Forelimb muscle (tissue), 1 donor: Measurements from ENCODE around the gene FAM13A. TPM values are rescaled to one million over a fixed set of nuclear protein-coding genes. Genes with fewer than 3 reads are reported as not detected.

Experiments
- DNase-seq: peaks from one replicate; pipeline ENCODE4 v3.0.0-alpha.2; 2013; ENCODE audit warnings: low read depth
- polyA plus RNA-seq: library from polyadenylated mRNA; unstranded; fragments of 120-200 nt; gene quantifications from one replicate; pipeline ENCODE4 v1.2.1, GENCODE V29; 2013; ENCODE audit not compliant: insufficient read length

FAM13A gene
- polyA plus RNA-seq, 1 donor: 36.0 TPM

DNA sequence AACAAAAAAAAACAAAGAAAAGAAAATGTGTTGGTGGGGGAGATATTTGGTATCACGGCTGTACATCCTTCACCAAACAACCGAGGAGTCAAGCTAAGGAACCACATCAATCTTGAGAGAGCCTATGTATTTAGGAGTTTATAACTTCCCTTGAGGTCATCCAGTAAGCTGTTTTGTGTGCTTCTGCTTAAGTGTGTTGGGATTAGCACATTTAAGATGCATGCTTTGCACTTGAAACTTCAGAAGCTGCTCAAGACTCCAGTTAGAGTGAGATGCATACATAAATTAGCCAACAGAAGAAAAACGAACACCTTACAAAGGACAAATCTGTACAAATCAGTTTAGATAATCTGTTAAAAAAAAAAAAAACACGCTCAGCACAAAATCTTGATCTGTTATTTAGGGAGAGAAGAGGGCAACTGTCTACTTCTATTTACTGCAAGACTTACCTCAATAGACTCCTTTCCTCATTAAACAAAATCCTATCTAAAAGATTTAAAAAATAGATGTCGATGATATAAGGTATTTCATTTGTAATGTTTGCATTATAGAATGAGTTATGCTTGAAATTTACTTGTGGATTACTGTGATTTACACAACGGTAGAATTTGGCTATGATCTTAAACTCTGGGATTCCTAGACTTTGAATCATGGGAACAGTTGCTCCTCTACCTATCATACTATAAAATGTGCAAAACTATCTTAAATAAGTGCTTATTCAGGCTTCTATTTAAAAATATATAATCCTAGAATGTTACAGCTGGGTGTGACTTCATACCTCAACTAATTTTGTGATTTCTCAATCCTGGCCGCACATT, 305.5 kb downstream of the FAM13A start:
- DNase-seq: no peak

DNA sequence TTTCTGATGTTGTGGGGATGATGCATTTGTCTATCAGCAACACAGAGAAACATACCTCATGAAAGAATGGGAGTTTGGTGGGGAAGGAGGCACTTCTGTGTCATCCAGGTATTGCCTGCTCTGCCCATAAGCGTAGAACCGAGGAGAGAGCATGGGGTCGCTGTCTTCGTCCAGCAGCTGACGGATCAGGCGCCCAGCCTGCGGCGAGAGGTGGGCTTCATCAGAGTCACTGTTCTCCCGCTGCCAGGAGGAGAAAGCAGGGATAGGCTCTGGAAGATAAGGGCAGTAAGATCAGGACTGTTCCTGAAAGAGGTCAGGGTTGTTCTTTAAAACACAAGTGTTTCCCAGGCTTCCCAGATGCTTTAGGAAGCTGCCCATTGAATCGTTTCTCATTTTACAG, 306.6 kb downstream of the FAM13A start:
- no peak for DNase-seq

DNA sequence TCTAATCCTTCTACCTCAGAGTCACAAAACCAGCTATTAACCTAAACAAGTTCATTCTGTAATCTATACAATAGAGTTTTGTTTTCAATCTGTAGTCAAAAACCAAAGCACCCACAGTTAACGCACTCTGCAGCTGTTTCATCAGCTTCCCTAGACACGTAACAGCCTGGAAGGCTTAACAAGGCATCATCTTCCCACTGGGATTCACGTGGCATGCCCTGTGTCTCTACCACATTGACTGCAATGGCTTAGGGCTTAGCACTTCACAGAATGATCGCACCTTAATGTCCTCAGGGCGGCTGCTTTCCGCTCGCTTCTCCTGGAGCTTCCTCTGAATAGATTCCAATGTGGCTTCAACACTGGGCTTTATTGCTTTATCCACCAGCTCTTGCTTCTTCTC, 309.6 kb downstream of the FAM13A start:
- no peak for DNase-seq

DNA sequence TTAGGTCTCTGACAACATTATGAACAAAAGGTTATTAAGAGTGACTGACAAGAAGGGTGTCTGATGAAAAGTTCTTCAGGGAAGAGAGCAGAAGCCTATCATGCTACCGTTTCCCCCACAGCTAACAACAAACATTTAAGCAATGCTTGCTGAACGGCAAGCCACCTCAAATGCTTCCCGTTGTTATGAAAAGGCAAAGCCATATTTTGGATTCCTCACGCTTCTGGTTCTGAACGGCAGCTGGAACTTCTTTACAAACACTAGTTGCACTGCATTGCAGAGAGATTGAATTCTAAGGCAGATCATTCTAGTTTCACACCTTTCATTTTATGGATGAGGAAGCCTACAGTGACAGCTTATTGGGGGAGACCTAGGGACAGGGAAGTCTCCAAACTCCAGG, 310.8 kb downstream of the FAM13A start:
- no peak for DNase-seq

DNA sequence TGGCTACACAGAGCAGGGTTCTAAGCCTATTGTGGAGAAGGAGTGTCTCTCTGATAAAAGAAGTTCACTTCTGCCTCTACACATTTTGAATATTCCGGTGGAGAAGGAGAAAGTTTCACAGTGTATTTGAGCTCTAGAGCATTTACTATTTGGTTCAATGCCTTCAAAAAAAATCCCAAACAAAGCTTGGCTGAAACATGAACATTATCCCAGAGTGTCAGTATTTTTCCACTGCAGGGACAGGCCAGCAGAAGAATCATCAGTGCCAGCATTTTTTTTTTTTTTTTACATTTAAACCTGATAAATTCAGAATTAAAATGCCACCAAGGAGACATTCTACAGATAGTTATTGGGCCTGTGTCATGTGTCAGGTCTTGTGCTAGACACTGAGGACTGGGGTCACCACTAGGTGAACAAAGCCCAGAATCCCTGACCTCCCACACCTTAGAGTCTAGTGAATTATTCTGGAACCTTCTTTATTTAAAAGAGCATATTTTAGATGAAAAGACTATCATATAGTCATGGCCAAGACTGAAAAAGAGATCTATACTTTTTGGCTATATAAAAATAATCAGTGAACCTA, 311.3 kb downstream of the FAM13A start:
- DNase-seq: no peak

DNA sequence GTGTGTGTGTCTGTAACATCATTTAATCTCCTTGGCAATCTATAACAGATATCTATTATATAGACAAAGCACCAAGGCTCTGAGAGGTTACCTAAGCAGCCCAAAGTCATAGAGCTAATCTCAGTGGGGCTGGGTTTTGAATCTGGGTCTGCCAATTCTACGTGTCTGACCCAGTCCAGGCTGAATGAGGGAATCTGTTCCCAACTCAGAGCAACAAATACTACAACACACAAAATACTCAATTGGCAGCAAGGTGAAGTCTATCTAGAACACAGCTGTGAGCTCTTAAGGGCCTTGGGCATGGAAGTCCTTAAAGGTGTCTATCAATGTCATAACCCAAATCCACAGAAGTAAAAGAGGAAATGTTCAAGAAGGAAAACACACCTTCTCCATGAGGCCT, 311.8 kb downstream of the FAM13A start:
- no peak for DNase-seq

DNA sequence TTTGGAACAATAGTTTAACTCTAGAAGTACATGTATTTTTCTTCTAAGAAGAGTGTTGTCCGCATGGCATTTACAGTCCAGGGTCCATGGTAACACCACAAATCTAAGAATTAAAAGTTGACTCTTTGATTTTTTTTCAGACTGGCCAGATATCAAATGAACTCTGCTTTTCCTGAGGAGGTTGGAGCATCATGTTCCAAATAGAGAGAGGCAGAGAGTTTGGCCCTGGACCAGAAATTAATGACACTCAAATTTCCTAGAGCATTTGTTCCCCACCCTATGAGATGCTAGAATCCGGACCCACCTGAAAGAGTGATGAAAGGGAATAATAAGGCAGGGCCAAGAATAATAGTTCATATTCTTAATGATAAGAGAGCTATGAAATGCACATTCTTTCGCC, 312.4 kb downstream of the FAM13A start:
- no peak for DNase-seq

DNA sequence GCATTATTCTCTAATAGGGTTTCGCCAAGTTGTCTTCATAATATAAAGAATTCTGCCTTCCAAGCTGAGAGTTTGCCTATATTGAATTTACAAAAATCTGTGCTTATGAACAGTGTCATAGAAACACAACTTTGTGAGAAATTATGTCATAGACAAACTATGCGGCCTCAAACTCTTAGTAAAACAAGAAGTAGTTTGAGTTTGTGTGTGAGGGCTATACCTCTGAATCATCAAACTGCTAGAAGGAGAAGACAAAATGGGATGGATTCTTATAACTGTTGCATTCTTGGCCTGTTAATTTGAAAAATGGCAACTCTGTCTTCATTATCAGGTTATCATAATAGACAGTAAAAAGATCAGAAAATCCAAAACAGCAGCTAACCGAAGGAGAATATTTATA, 313.3 kb downstream of the FAM13A start:
- no peak for DNase-seq

DNA sequence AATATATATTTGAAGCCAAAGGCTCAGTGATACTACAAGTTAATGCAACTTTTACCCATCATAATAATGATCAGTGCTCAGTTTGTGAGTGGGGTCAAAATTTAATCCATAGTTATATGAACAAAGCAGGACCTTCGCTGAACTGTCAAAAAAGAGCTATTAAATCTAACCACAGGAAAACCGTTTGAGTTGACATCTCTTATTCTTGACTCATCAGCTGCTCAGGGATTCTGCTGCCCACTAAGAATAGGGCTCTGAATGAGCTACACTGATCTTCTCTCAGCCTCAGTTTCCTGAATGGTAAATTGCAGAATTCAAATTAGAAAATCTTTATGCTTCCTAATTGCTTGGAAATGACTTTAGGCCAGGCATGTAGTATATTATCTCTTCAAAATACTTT, 314.4 kb downstream of the FAM13A start:
- no peak for DNase-seq

DNA sequence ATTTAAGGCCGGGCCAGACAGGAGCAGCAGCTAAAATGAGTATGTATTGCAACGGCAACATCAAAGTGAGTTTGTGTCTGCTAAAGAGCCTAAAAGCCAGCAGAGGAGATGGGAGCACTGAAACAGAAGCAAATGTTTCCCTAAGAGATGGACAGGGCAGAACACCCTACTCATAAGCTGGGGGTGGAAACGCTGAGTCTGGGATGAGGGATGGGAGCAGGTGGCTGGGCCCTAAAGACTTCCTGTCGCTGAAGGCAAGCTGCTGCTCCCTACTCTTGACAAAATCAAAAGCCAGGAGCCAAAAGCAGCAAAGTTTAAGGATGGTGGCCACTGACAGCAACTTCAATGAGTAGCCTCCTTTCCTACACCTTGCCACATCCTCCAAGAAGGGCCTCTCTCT, 318.8 kb downstream of the FAM13A start:
- DNase-seq: no peak

DNA sequence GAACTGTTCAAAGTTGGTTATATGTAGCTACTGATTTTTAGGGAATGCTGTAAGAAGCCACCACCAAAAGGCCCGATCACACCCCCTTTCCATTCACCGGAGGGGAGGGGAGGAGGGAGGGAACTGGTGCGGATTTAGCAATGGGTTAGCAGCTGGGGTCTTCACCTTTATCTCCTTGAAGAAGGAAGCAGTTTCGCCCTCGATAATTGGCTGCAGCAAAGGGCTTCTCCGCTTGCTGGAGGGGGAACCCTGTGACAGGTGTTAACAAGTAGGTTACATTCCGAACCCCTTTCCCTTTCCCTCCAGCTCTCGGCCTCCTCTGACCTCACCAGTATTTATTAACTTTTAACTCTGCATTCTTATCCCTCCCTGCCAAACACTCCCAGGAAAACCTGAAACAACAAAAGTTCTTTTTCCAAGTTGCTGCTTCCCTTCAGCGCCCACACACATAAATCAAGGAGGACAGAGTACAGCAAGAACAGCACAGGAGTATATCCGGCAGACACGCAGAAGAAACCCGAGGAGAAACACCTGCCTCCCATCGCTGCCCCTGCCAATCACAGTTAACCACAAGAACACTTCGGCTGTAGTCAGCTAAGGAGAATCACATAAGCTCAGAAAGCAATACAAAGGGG, 319.6 kb downstream of the FAM13A start:
- no peak for DNase-seq

DNA sequence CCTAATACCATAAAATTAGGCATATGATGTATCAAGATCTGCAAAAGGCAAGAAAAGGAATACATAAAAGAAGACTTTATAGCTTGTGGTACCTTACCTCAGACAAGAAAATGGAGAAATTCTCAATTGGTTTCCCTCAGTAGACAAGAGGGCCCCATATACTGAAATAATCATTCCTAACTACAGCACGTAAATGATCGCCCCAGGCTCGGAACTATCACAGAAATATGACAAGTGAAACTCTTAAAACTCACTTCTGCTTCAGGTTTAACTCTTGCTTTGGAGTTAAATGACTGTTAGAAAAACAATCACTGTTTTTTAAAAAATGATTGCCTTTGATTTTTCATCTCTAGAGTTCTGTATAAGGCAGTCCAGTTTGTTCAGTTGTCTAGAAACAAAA, 320.7 kb downstream of the FAM13A start:
- DNase-seq: no peak

DNA sequence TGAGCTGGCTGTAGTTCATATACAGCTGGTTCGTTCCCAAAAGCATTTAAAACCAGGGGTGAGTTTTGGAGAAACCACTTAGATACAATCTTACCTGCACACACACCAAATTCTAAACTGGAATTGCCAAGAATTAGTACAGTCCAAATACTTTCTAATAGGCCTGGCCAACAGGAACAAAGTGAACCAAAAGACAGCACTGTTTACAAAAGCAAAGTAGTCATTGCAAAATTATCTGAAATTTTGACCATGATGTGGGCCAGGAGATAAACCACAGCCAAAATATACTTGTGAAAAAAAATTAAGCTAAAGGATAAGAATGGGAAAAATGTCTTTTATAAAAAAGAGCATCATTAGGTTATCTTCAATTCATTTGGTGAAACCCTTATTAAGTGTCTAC, 321.4 kb downstream of the FAM13A start:
- no peak for DNase-seq

DNA sequence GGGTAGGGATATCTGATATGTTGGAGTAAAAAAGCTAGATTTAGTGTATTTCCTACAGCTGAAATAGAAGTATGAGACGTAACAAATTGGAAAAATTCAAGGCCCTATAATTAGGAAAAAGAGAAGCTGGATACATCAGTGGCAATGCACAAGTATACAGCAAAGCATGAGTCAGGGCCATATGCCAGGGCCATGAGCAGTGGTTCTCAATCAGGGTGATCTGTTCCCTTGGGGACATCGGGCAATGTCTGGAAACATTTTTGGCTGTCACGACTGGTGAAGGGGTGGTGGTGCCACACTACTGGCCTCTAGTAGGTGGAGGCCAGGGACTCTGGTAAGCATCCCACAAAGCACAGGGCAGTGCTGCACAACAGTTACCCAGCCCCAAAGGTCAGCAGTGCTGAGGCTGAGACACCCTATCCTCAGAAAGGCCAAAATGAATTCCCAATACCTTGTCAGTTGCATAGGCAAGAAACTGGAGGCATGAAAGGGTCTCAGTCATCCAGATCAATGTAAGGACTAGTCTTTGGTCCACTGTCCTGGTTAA, 322.5 kb downstream of the FAM13A start:
- no peak for DNase-seq

DNA sequence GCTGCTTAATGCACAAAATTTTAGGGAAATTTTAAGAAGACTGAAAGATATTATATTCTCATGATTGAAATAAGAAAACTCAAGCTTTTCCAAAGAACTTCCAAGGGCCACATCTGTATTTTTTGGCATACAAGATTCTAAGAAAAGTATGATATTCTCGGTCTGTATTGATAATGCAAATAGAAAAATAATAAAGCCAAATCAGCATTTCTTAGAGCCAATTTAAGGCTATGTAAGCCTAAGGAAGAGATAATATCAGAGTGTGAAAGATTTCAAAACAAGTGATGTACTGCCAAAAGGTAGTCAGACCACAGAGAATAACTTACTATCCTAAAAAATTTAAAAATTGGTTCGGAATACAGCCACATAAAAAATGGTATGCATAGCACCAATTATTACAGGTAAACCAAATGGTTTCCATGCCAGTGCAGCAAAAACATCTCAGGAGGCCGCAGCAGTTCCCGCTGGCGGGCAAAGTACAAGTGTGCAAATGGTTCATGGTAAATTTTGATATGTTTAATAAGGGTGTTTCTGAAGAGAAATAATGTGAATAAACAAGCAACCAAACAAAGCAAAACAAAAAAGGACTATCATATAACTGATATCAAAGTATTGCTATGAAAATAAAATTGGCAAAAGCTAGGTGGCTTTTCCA, 324.1 kb downstream of the FAM13A start:
- DNase-seq: no peak

DNA sequence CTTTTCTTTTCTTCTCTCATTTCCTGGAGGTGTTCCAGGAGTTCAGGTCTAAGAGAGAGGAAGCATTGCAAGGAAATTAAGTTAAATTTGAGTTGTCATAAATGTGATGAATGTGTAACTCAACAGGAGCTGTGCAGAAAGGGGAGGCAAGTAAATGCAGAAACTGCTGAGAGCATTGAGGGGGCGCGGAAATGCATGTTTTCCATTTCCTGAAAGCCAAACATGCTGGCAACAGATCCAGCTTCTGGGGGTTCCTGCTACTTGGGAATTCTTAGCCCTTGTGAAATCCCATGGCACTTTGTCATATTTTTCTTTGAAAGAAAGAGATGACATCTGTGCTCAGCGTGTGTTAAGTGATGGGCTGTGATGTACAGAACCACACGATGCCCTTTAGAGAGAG, 325.6 kb downstream of the FAM13A start:
- no peak for DNase-seq

DNA sequence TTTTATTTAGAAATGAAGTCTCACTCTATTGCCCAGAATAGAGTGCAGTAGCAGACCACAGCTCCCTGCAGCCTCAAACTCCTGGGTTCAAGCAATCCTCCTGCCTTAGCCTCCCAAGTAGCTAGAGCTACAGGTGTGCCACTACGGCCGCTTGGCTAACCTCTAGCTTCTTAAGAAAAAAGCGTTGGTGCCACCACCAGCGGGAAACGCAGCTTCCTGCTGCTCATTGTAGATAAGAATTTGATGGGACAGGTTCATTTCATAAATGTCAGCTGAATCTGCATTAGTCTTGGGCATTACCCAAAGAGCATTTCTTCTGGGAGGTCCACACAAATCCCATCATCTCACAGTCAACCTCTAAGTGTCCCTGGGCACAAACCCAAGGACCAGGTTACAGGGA, 326.2 kb downstream of the FAM13A start:
- DNase-seq: no peak

DNA sequence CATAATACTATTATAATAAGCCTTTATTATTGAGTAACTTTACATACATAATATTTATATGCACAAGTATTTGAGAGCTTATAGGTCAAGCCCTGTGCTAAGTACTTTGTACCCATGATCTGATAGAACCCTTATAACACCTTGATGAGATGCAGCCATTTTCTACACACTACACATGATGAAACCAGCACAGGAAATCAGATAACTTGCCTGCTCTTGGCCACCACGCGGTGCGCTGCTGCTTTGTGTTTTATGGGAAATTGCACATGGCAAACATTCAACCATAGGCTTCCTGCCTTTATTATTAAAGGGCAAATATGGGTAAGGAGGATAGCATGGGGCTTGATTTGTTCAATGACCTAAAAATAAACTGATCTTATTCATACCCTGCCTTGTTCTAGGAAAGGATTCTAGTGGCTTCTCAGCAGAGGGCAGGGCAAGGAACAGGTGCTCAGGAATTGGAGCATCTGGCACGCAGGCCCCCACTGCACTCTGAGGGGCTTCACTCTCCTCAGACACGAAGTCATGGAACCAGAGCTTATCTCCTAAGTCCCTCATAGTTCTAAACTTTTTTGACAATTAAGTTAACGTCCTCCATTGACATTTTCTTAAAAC, 327.7 kb downstream of the FAM13A start:
- no peak for DNase-seq

DNA sequence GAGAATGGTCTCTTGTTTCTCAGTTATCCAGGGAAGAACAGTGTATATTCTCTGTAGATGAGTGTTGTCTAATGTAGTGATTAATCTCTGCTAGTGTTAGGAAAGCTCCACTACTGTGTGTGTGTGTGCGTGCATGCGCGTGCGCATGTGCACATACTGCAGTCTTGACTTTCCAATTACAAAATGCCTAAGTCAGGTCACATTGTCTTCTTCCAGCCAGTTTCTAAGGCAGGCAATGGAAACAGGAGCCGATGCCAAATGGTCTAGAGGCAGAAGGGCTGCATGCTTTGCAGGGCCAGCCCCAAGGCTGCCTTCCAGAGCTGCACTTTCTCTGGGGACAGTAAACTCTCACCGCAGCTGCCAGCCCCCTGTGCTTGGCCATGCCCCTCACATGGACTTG, 328.8 kb downstream of the FAM13A start:
- DNase-seq: no peak

DNA sequence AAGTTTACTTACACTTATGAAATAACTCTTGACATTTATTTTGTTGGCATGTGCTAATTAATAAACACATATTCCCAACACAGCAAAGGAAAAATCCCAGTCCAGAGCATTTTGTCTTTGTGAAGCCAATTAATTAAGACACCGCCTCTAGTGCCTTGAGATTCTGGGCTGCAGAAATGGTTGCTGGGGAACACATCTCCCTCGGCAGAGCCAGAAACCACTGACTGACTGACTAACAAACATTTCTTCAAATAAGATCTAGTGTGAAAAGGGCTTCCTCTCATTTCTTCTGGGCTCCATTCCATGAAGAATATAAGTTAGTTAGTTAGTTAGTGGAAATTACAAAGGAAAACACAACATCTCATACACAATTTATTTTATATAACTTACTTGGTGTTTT, 331.0 kb downstream of the FAM13A start:
- no peak for DNase-seq

DNA sequence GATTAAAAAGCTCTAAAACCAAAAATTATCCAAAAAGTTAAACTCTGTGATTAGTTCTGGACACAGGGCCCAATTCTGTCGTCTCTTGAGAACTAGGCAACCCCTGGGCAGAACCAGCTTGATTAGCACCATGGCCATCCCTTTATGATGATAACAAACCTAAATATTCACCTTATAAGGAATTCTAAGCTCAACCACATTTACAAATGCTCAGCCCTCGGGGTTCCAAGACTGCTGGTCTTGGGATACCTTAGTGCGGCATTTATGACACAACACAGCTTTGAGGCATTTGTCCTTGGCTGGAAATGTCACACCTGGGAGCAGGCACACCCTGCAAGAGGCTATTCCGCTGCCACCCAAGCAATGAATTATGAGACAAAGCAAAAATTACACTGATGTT, 331.8 kb downstream of the FAM13A start:
- no peak for DNase-seq

DNA sequence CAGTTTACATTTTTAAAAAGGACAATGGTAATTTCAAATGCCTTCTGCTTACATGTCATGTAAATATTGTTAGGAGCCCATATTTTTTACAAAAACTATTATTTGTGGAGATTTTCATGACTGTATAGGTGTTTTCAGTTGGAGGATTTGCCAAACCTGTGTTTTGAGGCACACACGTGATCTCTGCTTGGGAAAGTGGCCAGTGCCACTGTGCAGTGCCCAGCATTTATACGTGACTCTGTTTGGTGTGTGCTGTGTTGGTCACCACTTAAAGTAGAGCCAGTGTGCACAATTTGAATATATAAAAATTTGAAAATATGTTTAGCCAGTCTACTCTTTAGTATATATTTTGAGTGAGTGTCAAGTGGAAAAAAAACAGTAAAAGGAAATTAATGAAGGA, 332.6 kb downstream of the FAM13A start:
- no peak for DNase-seq
